Measurements from ENCODE around the gene KRT35. TPM values are rescaled to one million over a fixed set of nuclear protein-coding genes. Genes with fewer than 3 reads are reported as not detected.

KRT35 gene
- total and polyA plus RNA-seq, 2 experiments from 2014 or later, result not detected

GRCh38 chr17:41468346-41468745, 12.6 kb downstream of the KRT35 start:
- H3K9me2 ChIP-seq (ENCODE audit: insufficient read depth), result no peaks in the 10 kb centered on the region
- no peaks in the 10 kb centered on the region for H3K36me3 ChIP-seq (ENCODE audit: low read depth)
- H3K27ac ChIP-seq, result no peak overlapping the region
- no peaks in the 10 kb centered on the region for H4K20me1 ChIP-seq (ENCODE audit: insufficient read depth)
- in situ Hi-C loops (cut with MboI), result no loop called here
- H2AFZ ChIP-seq, result no peak overlapping the region
- H3K27me3 ChIP-seq (replicated peaks; ENCODE audit: insufficient read depth), result peaks cover 8% of the 10 kb centered on the region; the same call in 1 of the 2 replicates
- H3F3A ChIP-seq (ENCODE audit: insufficient read depth), result 0 out of 2 replicates have a peak, but pooled peaks cover 3% of the 10 kb centered on the region
- H3K9ac ChIP-seq, result no peak overlapping the region
- H3K79me2 ChIP-seq (ENCODE audit: insufficient read depth), result no peaks in the 10 kb centered on the region
- no peak overlapping the region for H3K4me3 ChIP-seq
- TF ChIP-seq EZH2 (IDR thresholded peaks at IDR 0.05; ENCODE audit: insufficient read depth, poor library complexity, severe bottlenecking), result no peak
- no peak for TF ChIP-seq EZH2phosphoT487 (IDR thresholded peaks at IDR 0.05; ENCODE audit: insufficient read depth, low read depth)
- peaks cover 2% of the 10 kb centered on the region for H3K9me3 ChIP-seq (ENCODE audit: low read depth)
- no peak overlapping the region for H3K4me2 ChIP-seq (ENCODE audit: unreplicated experiment)
- peaks cover 12% of the 10 kb centered on the region for H3K4me1 ChIP-seq (ENCODE audit: insufficient read depth)
- DNase-seq, result no peak

- Histone ChIP-seq H3K9me3 (ENCODE audit: low read depth) (peaks cover 2% of the 10 kb centered on the region), H3K36me3 (ENCODE audit: low read depth) (no peaks in the 10 kb centered on the region), H3F3A (ENCODE audit: insufficient read depth) (0 out of 2 replicates have a peak, but pooled peaks cover 3% of the 10 kb centered on the region), H4K20me1 (ENCODE audit: insufficient read depth) (no peaks in the 10 kb centered on the region), H3K4me3 (no peak overlapping the region), H3K9me2 (ENCODE audit: insufficient read depth) (no peaks in the 10 kb centered on the region), H3K27ac (no peak overlapping the region), H2AFZ (no peak overlapping the region), H3K79me2 (ENCODE audit: insufficient read depth) (no peaks in the 10 kb centered on the region), H3K27me3 (replicated peaks; ENCODE audit: insufficient read depth) (peaks cover 12% of the 10 kb centered on the region; the same call in 1 of the 2 replicates), H3K4me2 (ENCODE audit: unreplicated experiment) (no peak overlapping the region), H3K9ac (no peak overlapping the region), H3K4me1 (ENCODE audit: insufficient read depth) (peaks cover 12% of the 10 kb centered on the region)
- in situ Hi-C loops (cut with MboI), result no loop called here
- 47 to 69% methylated on average over 4 of the region's 4 CpGs for WGBS, 2 experiments (ENCODE audit: low coverage in 1 of 2, low lambda C conversion rate in 2 of 2, missing lambda C conversion rate in 2 of 2)
- no peak for TF ChIP-seq EZH2phosphoT487 (IDR thresholded peaks at IDR 0.05; ENCODE audit: insufficient read depth, low read depth)
- no peak for TF ChIP-seq EZH2 (IDR thresholded peaks at IDR 0.05; ENCODE audit: insufficient read depth, poor library complexity, severe bottlenecking)
- peak; percentile 56 for DNase-seq
These were observed 13.4 kb downstream of the KRT35 start for GRCh38 chr17:41467561-41467960.

- no peak within 1 kb of the TSS for H3K4me2 ChIP-seq (ENCODE audit: unreplicated experiment)
- H3K4me3 ChIP-seq, result no peak within 1 kb of the TSS
- in situ Hi-C loops (cut with MboI), result no loop called here
- H3K27ac ChIP-seq, result no peak within 1 kb of the TSS
- H4K20me1 ChIP-seq (ENCODE audit: insufficient read depth), result no peaks in the 10 kb centered on the region
- H2AFZ ChIP-seq, result no peak within 1 kb of the TSS
- H3K9ac ChIP-seq, result no peak within 1 kb of the TSS
- WGBS, 2 experiments (ENCODE audit: low coverage in 1 of 2, low lambda C conversion rate in 2 of 2, missing lambda C conversion rate in 2 of 2), result 93% methylated on average over 14 of the region's 14 CpGs
- no peak for TF ChIP-seq EZH2 (IDR thresholded peaks at IDR 0.05; ENCODE audit: insufficient read depth, poor library complexity, severe bottlenecking)
- no peak for TF ChIP-seq EZH2phosphoT487 (IDR thresholded peaks at IDR 0.05; ENCODE audit: insufficient read depth, low read depth)
- no peak for DNase-seq
- peaks cover 15% of the 10 kb centered on the region; the same call in 1 of the 2 replicates for H3K27me3 ChIP-seq (replicated peaks; ENCODE audit: insufficient read depth)
- H3K9me2 ChIP-seq (ENCODE audit: insufficient read depth), result no peaks in the 10 kb centered on the region
- H3K79me2 ChIP-seq (ENCODE audit: insufficient read depth), result no peaks in the 10 kb centered on the region
- H3K9me3 ChIP-seq (ENCODE audit: low read depth), result peaks cover 2% of the 10 kb centered on the region
- H3K36me3 ChIP-seq (ENCODE audit: low read depth), result no peaks in the 10 kb centered on the region
- 0 out of 2 replicates have a peak, but pooled peaks cover 3% of the 10 kb centered on the region for H3F3A ChIP-seq (ENCODE audit: insufficient read depth)
- H3K4me1 ChIP-seq (ENCODE audit: insufficient read depth), result peaks cover 12% of the 10 kb centered on the region
These were observed 14.0 kb downstream of the KRT35 start, which contains the start of gene KRT32 for GRCh38 chr17:41466988-41467387. KRT32 (minus strand) TSS chr17:41467386; CDS start chr17:41467325, 61 bp downstream.

- no peak overlapping the region for H3K9ac ChIP-seq
- peaks cover 27% of the 10 kb centered on the region; the same call in 1 of the 2 replicates for H3K27me3 ChIP-seq (replicated peaks; ENCODE audit: insufficient read depth)
- peaks cover 12% of the 10 kb centered on the region for H3K4me1 ChIP-seq (ENCODE audit: insufficient read depth)
- no peaks in the 10 kb centered on the region for H3K79me2 ChIP-seq (ENCODE audit: insufficient read depth)
- no peaks in the 10 kb centered on the region for H3K36me3 ChIP-seq (ENCODE audit: low read depth)
- peak; percentile 99 for DNase-seq
- 0 out of 2 replicates have a peak, but pooled peaks cover 3% of the 10 kb centered on the region for H3F3A ChIP-seq (ENCODE audit: insufficient read depth)
- in situ Hi-C loops (cut with MboI), result no loop called here
- no peak overlapping the region for H2AFZ ChIP-seq
- no peak overlapping the region for H3K4me3 ChIP-seq
- TF ChIP-seq EZH2 (IDR thresholded peaks at IDR 0.05; ENCODE audit: insufficient read depth, poor library complexity, severe bottlenecking) (no peak), EZH2phosphoT487 (IDR thresholded peaks at IDR 0.05; ENCODE audit: insufficient read depth, low read depth) (peak; percentile 78; the same call in 1 of the 2 replicates)
- WGBS, 2 experiments (ENCODE audit: low coverage in 1 of 2, low lambda C conversion rate in 2 of 2, missing lambda C conversion rate in 2 of 2), result 8 to 12% methylated on average over 6 of the region's 6 CpGs
- no peaks in the 10 kb centered on the region for H3K9me2 ChIP-seq (ENCODE audit: insufficient read depth)
- H3K27ac ChIP-seq, result no peak overlapping the region
- no peaks in the 10 kb centered on the region for H3K9me3 ChIP-seq (ENCODE audit: low read depth)
- no peaks in the 10 kb centered on the region for H4K20me1 ChIP-seq (ENCODE audit: insufficient read depth)
- no peak overlapping the region for H3K4me2 ChIP-seq (ENCODE audit: unreplicated experiment)
These were observed 16.3 kb downstream of the KRT35 start for GRCh38 chr17:41464682-41465081.
